HEK293T (cell line): Measurements from ENCODE around the gene CASP9.

ENCODE experiments used
- BHLHE40 ChIP-seq: fragments of 450-650 bp; IDR thresholded peaks from 2 replicates; pipeline ENCODE4 v1.6.1; 2016; ENCODE audit warnings: mild to moderate bottlenecking, moderate library complexity, borderline replicate concordance
- ELF4 ChIP-seq: fragments of 450-650 bp; IDR thresholded peaks from 2 replicates; pipeline ENCODE4 v1.6.1; 2017; ENCODE audit warnings: antibody characterized with exemption
- FOXA1 ChIP-seq: fragments of 450-650 bp; IDR thresholded peaks from 2 replicates; pipeline ENCODE4 v1.6.1; 2016; ENCODE audit warnings: mild to moderate bottlenecking
- FOXK2 ChIP-seq: fragments of 450-650 bp; IDR thresholded peaks from 2 replicates; pipeline ENCODE4 v1.6.1; 2016; ENCODE audit warnings: mild to moderate bottlenecking
- FOXM1 ChIP-seq: fragments of 450-650 bp; IDR thresholded peaks from 2 replicates; pipeline ENCODE4 v1.6.1; 2017; ENCODE audit warnings: mild to moderate bottlenecking, borderline replicate concordance
- L3MBTL2 ChIP-seq: fragments of 450-650 bp; conservative IDR thresholded peaks from 2 replicates; pipeline ENCODE4 v1.6.1; 2016; ENCODE audit warnings: mild to moderate bottlenecking
- LEF1 ChIP-seq: fragments of 450-650 bp; IDR thresholded peaks from 2 replicates; pipeline ENCODE4 v1.6.1; 2017; ENCODE audit warnings: mild to moderate bottlenecking, borderline replicate concordance
- NFRKB ChIP-seq: fragments of 450-650 bp; IDR thresholded peaks from 2 replicates; pipeline ENCODE4 v1.6.1; 2016; ENCODE audit warnings: mild to moderate bottlenecking, moderate library complexity
- PKNOX1 ChIP-seq: fragments of 450-650 bp; IDR thresholded peaks from 2 replicates; pipeline ENCODE4 v1.6.1; 2016
- SP1 ChIP-seq: fragments of 450-650 bp; IDR thresholded peaks from 2 replicates; pipeline ENCODE4 v1.6.1; 2017
- SUZ12 ChIP-seq: fragments of 450-650 bp; IDR thresholded peaks from 2 replicates; pipeline ENCODE4 v1.6.1; 2016; ENCODE audit warnings: mild to moderate bottlenecking
- TARDBP ChIP-seq: fragments of 450-650 bp; IDR thresholded peaks from 2 replicates; pipeline ENCODE4 v1.6.1; 2016

GRCh38 chr1:15557594-15557993, 33.6 kb upstream of the CASP9 start:
- no peak for TF ChIP-seq FOXM1
- TF ChIP-seq BHLHE40 = no peak
- no peak for TF ChIP-seq SP1
- no peak for TF ChIP-seq TARDBP
- TF ChIP-seq LEF1 = no peak
- no peak for TF ChIP-seq L3MBTL2
- TF ChIP-seq FOXK2 = no peak
- TF ChIP-seq SUZ12 = no peak
- no peak for TF ChIP-seq FOXA1
- no peak for TF ChIP-seq NFRKB
- TF ChIP-seq ELF4 = no peak
- TF ChIP-seq PKNOX1 = no peak
